Islet of Langerhans (tissue), 1 donor: ENCODE results near the gene MPRIP.
"Not testable (repeated sequence)": the region's sequence is repeated elsewhere in the genome, so short reads cannot be mapped to it uniquely, and the experiment has no call there.

Experiments used
- FAIRE-seq: peaks from one replicate; lab custom pipeline; 2011; peaks lifted over from hg19 to GRCh38; lab: Jason Lieb, UNC

The MPRIP gene

GRCh38 chr17:17130077-17130844 lies 88.0 kb downstream of the MPRIP start:
- FAIRE-seq, result no peak

GRCh38 chr17:17131839-17132238 lies 89.6 kb downstream of the MPRIP start:
- FAIRE-seq, result no peak

- no peak for FAIRE-seq
These were observed 90.5 kb downstream of the MPRIP start for GRCh38 chr17:17132746-17133145.

GRCh38 chr17:17134051-17134956 lies 92.0 kb downstream of the MPRIP start:
- no peak for FAIRE-seq

GRCh38 chr17:17134957-17135333 lies 92.7 kb downstream of the MPRIP start:
- no peak for FAIRE-seq

GRCh38 chr17:17136221-17136620 lies 94.0 kb downstream of the MPRIP start:
- FAIRE-seq, result not testable (repeated sequence)

GRCh38 chr17:17137731-17138585 lies 95.7 kb downstream of the MPRIP start:
- no peak for FAIRE-seq

GRCh38 chr17:17139972-17140589 lies 97.8 kb downstream of the MPRIP start:
- no peak for FAIRE-seq

- FAIRE-seq, result no peak
These were observed 98.3 kb downstream of the MPRIP start for GRCh38 chr17:17140590-17140980.

- FAIRE-seq, result no peak
These were observed 99.0 kb downstream of the MPRIP start for GRCh38 chr17:17141279-17141678.

GRCh38 chr17:17141860-17142552 lies 99.7 kb downstream of the MPRIP start:
- FAIRE-seq, result no peak

- no peak for FAIRE-seq
These were observed 100.3 kb downstream of the MPRIP start for GRCh38 chr17:17142556-17142955.

- no peak for FAIRE-seq
These were observed 101.2 kb downstream of the MPRIP start for GRCh38 chr17:17143501-17143900.

GRCh38 chr17:17144061-17144460 lies 101.8 kb downstream of the MPRIP start:
- FAIRE-seq, result no peak

- no peak for FAIRE-seq
These were observed 102.8 kb downstream of the MPRIP start for GRCh38 chr17:17144916-17145665.

- FAIRE-seq, result no peak
These were observed 104.6 kb downstream of the MPRIP start for GRCh38 chr17:17146786-17147406.

- no peak for FAIRE-seq
These were observed 105.6 kb downstream of the MPRIP start for GRCh38 chr17:17147821-17148220.

GRCh38 chr17:17149520-17150447 lies 107.5 kb downstream of the MPRIP start:
- no peak for FAIRE-seq

- no peak for FAIRE-seq
These were observed 108.2 kb downstream of the MPRIP start for GRCh38 chr17:17150448-17150800.
